Left colon (tissue), 2 donors: Measurements from ENCODE around the gene AREG. TPM values are rescaled to one million over a fixed set of nuclear protein-coding genes. Genes with fewer than 3 reads are reported as not detected.
"Not testable (repeated sequence)": the region's sequence is repeated elsewhere in the genome, so short reads cannot be mapped to it uniquely, and the experiment has no call there.

Source experiments
- ATAC-seq: fragments of 200-7000 bp; cut with Tn5 transposase; one replicate; pipeline ENCODE4 v1.9.1; 2020; ENCODE audit warnings: mild to moderate bottlenecking, moderate library complexity
- DNase-seq, 2 donors: peaks; one replicate each; pipeline ENCODE4 v3.0.0-alpha.2; 2020
- intact Hi-C, 2 donors: fragments of 100-400 bp; cut with DNase I in 1 of 2; cut with micrococcal nuclease in 1 of 2; formaldehyde crosslinking; loops; one replicate each; pipeline versions ENCODE4 v1.11.2 to v1.14.0; 2022; cut with DNase I, micrococcal nuclease
- long read RNA-seq: library from polyadenylated mRNA; unstranded; transcript quantifications from one replicate; pipeline ENCODE4 v2.0.0, GENCODE V29; 2021
- total RNA-seq, 2 donors: library from RNA; stranded (reverse); fragmentation: NEBNext Ultra II Directional; extraction: Animal tissue kit (Norgen Biotek cat#: 25700); gene quantifications; one replicate each; pipeline ENCODE4 v1.2.1, GENCODE V29; 2021
- donor health status: DM: no; HTN: no; CAD: no.
- donor health status: DM: yes; HTN: yes; CAD: no.

Gene AREG, protein sequence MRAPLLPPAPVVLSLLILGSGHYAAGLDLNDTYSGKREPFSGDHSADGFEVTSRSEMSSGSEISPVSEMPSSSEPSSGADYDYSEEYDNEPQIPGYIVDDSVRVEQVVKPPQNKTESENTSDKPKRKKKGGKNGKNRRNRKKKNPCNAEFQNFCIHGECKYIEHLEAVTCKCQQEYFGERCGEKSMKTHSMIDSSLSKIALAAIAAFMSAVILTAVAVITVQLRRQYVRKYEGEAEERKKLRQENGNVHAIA
- 10 to 100 TPM; 30.0 to 42.3 TPM for total RNA-seq
- long read RNA-seq, partial matches to known transcripts, result 7 of 12 reads
- long read RNA-seq, other reads (novel, unspliced or antisense), result 1 of 12 reads

DNA sequence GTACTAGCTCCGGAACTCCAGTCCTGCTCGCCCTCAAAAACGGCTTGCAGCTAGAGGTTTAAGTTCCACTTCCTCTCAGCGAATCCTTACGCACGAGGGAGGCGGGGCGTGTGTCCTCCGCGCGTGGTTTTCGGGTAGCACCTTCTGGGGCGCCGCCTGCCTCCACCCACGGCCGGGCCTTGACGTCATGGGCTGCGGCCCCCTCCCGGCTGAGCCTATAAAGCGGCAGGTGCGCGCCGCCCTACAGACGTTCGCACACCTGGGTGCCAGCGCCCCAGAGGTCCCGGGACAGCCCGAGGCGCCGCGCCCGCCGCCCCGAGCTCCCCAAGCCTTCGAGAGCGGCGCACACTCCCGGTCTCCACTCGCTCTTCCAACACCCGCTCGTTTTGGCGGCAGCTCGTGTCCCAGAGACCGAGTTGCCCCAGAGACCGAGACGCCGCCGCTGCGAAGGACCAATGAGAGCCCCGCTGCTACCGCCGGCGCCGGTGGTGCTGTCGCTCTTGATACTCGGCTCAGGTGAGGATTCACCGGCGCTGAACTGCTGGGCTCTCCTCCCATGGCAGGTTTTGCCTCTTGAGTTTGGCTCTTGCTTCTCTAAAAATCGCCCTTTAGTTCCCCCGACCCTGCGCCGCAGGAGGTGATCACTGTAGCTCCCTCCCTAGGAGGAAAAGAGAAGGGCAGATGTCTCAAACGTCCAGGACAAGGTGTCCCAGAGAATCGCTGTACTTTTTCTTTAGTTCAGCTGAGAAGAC is at the start of gene AREG:
TSS of gene AREG (plus strand) at position 246 of the 752 bp plus-strand sequence. CDS start at position 456, 210 bp downstream.
- intact Hi-C loops, result no loop called here
- DNase-seq (peak; percentile 93), ATAC-seq (peak; percentile 93)

DNA sequence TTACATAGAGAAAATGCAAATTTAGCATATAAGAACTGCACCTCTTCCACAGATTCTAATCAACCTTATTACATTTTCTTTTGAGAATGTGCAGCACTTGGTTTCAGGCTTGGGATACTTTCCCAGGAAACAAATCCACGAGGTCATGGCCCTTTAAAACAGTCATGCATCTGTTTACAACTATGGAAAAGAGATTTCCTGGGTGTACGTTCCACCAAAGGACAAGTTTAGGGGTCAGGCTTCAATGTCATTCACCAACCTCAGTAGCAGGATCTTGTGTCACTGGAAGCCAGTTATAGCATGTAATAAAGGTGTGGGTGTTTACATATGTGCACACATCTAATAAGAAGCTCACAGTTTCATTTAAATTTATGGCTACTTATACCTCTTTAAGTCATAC is 49.3 kb upstream of the AREG start:
- ATAC-seq (peak; percentile 85), DNase-seq (no peak)
- intact Hi-C loops, result no loop called here

DNA sequence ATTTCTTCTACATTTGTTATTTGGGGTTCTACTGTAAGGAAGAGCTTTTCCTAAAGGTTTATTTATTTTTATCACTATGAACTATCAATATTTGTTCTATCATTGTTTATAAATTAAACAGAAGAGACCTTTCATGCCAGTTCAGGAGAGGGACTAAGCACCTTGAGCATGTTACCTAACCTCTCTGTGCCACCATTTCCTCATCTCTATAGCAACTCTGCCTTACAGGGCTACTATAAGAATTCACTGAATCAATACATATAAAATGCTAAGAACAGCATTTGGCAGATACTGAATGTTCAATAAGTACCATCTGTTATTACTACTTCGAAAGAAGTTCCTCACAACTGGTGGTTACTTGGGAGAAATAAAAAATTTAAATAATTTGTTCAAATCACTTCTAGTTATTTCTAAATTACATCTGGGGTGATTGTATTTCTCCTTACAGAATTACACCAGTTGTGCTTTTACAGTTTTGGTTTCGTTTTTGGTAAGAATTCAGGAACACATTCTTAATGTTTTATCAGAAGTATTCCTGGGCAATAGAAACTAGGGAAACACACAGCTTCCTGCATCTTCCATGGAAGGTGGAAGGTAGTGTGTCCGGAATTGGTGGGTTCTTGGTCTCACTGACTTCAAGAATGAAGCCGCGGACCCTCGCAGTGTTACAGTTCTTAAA is 47.0 kb upstream of the AREG start:
- DNase-seq (no peak), ATAC-seq (peak; percentile 21)
- intact Hi-C loops, result no loop called here

DNA sequence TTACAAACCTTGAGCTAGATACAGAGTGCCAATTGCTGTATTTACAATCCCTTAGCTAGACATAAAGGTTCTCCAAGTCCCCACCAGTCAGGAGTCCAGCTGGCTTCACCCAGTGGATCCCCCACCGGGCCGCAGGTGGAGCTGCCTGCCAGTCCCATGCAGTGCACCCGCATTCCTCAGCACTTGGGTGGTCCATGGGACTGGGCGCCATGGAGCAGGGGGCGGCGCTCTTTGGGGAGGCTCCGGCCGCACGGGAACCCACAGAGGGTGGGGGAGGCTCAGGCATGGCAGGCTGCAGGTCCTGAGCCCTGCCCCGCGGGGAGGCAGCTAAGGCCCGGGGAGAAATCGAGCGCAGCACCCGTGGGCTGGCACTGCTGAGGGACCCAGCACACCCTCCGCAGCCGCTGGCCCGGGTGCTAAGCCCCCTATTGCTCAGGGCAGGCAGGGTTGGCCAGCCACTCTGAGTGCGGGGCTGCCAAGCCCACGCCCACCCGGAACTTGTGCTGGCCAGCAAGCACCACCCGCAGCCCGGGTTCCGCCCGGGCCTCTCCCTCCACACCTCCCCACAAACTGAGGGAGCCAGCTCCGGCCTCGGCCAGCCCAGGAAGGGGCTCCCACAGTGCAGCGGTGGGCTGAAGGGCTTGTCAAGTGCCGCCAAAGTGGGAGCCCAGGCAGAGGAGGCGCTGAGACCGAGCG is 45.9 kb upstream of the AREG start:
- DNase-seq, intact Hi-C loops, ATAC-seq: not testable (repeated sequence)

DNA sequence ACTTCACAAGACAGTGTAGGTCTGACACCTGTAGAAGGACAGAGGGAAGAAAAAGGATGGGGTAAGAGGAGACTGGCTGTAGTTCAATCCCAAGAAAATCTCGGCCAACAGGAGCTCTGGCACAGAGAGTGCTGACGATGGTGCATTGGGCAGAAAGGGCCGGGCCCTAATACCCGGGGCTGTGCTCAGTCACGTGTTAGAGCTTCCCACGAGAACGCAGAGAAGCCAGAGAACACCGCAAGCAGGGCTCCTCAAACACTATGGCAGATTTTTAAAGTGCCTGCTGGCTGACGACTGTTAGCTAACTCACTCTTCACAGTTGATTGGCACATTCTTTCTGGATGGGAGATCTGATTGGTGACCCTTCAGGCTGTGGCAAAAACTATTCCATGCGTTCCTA is 44.5 kb upstream of the AREG start:
- intact Hi-C loops, result no loop called here
- DNase-seq (no peak), ATAC-seq (no peak)

DNA sequence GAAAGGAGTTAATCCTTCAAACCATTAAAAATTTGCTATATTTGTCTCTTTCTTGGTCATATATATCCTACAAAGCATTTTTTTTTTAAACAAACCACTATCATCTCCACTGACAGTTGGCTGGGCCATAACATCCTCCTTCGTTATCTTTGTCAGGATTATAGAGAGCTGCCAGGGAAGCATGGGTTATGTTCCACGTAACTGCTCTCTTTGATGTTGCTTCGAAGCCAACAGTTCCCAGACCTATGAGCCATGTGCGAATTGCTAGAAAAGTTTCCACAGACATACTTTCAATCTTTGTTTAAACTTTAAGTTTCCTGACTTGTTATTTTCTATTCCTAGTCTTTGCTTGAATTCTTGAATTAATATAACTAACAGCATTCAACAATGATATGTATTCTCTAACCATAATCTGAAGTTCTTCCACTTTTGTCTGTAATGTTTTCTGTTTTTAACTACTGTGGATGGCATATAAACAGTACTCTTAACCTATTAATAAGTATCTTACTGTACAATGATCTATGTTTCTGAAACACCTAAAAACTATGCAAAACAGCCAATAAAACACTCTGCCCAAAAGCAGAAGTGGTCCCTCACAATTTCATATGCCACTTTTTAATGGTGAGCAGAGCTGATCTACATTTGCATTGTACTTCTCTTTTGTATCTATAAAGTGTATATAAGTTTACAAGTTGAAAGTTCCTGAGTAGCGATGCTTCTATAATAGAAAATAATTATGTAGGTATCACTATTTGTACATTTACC is 42.1 kb upstream of the AREG start:
- DNase-seq, result no peak
- no peak for ATAC-seq
- intact Hi-C loops, result no loop called here

DNA sequence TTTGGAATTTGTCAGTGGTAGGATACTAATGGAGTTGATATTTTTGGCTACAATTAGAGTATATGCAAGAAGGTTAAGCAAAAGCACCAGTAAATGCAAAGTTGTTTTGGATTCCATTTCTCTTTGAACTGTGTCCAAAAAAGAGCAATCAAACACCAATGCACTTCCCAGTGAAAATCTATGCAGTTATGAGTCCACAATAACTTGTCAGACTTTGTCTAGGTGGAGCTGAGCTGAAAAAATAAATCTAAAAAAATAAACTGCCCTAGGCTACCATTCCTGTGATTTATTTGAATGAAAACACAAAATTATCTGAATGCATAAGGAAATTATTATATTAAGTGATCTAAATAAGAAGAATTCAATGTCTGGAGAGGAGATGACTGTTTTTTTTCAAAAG is 37.0 kb upstream of the AREG start:
- no peak for DNase-seq
- intact Hi-C loops, result no loop called here
- peak; percentile 66 for ATAC-seq

DNA sequence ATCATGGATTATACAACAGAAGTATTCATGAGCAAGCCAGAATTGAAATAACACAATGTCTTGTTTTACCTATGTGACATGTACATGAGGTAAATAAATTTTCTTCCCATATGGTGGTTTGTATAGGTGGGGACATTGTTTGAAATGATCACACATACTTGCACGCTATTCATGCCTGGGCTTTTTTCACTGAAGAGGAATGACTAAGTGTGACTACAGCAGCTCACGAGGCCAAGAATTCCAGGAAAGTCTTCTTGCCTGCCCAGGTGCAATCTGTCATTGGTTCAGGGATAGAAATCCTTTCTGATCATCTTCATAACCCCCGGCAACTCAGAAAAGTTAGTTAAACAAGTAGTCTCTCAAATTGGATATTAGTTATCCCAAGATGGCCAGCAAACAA is 36.3 kb upstream of the AREG start:
- intact Hi-C loops, result no loop called here
- DNase-seq, result no peak
- ATAC-seq, result no peak

DNA sequence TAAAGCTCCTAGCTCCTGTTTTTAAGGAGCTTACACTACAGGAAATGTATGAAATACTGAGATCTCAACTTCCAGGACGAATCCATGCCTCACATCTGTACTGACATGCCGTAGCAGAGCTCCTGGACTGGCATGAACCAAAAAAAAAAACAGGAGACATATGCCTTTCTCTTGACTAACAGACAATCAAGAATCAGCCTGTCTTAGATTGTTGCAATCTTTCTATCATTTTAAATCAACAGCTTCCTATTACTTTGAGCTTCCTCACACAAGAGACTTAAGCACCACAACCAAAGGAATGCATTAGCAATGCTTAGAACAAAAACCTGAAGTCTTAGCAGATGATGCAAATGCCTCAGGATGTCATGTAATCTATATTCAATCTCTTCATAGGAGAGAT is 34.7 kb upstream of the AREG start:
- DNase-seq (no peak), ATAC-seq (no peak)
- intact Hi-C loops, result no loop called here

DNA sequence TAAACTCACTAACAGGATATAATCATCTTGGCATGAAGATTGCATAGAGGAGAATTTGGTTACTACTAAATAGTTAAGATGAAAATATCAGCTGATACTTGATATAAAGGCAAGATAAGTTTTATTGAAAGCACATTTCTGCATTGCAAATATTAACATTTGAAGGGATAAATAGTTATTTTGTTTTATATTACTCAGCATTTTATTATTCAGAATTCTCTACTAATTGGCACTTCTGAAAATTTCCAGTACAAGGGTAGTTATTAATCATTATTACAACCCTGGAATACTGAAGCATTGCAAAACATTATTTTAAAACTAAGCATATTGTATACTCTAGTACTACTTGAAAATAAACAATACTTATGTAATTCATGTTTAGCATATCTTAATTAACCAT is 32.7 kb upstream of the AREG start:
- ATAC-seq, result no peak
- DNase-seq, result no peak
- intact Hi-C loops, result no loop called here

DNA sequence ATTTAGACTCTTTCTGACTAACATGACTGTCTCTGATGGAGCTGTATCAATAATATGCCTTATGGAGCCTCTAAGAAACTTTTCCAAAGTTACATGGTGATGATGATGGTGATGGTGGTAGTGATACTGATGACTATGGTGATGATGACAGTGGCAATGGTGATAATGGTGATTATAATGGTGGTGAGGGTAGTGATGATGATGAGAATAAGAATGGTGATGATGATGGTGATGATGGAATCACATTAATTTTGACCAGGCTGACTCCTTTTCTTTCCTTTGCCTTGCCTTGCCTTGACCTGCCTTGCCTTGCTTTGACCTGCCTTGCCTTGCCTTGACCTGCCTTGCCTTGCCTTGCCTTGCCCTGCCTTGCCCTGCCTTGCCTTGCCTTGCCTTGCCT is 31.7 kb upstream of the AREG start:
- intact Hi-C loops, result no loop called here
- no peak for DNase-seq
- ATAC-seq, result no peak

DNA sequence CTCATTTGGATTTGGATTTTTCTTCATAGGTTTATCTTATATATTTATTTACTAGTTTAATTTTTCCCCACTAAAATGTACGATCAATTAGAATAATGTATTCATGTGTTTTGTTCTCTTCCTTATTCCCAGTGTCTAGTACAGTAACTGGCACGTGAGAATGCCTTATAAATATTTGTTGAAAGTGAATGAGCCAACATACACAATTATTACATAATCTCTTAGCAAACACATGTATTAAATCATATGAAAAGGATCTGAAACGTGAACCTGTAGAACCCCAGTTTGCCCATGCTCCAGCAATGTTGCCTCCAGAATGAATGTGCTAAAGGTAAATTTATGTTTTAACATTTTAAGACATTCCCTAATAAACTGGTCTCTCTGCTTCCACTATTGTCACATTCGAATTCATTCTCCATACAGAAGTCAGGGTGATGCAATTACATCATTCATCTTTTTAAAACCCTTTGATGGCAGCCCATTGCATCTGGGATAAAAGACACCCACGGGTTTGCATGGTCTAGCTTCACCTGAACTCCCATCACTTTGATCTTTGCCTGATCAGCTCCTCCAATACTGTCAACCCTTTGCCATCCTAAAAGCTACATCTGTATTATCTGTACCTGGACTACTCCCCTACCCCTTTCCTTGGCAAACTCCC is 30.7 kb upstream of the AREG start:
- no peak for DNase-seq
- intact Hi-C loops, result no loop called here
- ATAC-seq, result no peak

DNA sequence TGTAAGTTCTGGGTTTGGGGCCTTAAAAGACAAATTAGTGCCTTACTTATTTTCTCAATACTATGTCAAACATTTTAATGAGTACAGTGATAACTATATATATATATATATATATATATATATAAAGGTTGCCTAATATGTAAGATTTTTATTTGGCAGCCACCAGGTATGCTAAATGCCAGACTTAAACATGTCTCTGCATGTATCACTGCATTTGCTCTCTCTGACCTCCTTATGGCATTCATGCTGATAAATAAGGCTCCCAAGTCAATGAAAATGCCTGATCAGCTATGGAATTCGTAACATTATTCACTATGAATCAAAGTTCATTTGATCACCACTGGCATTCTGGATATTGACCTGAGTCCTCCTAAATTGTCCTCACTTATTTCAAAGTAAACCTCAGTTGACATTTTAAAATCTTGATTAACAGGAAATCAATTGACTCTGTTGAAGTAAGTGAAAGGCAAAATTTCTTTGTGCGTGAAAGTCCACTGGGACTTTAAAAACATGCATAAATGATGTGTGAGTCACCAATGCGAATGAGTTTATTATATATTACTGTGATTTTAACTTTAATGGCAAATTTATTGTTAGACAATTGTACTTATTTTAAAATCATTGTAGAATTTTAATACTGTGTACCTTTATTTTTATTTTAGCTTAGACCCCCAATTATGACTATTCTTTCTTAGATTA is 29.2 kb upstream of the AREG start:
- ATAC-seq (no peak), DNase-seq (no peak)
- intact Hi-C loops, result no loop called here

DNA sequence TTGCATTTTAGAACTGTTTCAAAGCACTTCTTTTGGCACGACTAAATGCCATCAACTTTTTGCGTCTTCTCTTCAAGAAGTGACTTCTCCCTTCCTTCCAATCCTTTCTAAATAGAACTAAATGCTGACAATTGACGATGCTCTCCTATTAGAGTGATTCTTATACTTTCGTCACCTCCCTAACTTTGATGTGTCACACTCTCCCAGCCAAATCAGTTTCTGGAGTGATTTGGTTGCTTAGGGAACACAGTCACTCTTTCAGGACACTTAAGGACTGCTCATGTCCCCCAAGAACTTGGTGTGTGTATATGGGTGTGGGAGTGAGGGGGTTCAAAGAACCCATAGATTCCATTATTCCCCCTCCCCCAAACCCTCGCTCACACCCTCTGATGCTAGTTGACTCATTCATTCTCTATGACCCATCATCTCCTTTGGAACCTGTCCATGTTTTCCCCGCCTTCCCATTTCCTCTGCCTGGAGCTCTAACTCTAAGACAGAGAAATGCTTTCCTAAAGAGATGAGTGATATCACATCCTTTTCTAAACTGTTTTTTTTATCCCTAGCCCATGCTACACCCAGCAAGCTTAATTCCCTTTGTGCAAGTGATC is 26.8 kb upstream of the AREG start:
- DNase-seq (no peak), ATAC-seq (peak; percentile 65)
- intact Hi-C loops, result no loop called here

DNA sequence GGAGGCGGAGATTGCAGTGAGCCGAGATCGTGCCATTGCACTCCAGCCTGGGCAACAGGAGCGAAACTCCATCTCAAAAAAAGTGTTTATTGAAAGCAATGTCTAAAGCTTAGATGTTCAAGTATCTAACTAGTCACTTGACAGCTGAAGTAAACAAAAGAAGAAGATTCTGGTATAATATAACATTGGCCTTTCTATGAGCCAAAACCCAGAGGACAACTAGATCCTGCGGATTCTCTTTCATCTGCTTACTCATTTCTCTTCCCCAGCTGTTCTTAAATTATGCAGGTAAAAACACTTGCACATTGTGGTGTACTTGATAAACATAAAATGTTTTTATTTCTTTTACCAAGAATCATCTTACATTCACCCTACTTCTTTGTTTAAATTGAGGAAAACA is 24.1 kb upstream of the AREG start:
- intact Hi-C loops, result no loop called here
- DNase-seq (no peak), ATAC-seq (no peak)

DNA sequence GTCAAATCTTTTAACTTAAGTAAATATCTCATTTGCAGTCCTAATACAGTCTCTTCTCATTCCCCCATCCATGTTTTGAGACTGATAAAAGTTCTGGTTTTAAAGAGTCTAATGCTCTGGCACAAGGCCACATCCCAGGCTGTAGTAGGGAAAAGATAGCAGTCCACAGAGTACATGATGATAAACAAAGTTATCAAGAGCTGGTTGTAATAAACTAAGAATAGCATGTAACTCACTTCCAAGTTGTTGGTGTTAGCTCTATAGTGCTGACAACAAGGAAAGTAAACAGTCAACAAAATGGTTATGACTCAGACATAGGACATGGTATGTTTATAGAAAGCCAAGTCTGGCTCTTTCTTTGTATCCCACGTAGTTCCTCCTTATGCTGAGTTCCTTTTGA is 21.8 kb upstream of the AREG start:
- ATAC-seq, result peak; percentile 82
- DNase-seq, result no peak
- intact Hi-C loops, result no loop called here

DNA sequence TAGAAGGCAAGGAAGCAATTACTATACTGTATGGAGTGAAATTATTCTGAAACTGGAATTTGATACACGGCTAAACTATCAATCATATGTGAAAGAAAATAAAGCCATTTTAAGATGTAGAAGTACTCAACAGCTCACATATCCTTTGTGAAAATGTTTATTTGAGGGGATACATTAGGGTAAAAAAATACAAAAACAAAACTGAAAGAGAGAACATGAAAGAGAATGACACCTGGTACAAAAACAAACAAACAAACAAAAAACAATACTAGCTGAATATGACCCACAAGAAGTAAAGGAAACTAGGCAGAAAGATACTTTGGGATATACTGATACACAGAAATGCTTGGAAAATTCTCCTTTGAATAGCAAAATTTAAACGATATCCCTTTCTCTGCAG is 20.8 kb upstream of the AREG start:
- intact Hi-C loops, result no loop called here
- ATAC-seq, result no peak
- no peak for DNase-seq
